GM19193 (cell line): ENCODE measurements around the gene HSDL1.

Experiments used
- POLR2A ChIP-seq: IDR thresholded peaks from 4 replicates; pipeline ENCODE4 v1.6.1; 2011; ENCODE audit not compliant: insufficient read depth, insufficient read length; ENCODE audit errors: extremely low read depth

Gene HSDL1

DNA sequence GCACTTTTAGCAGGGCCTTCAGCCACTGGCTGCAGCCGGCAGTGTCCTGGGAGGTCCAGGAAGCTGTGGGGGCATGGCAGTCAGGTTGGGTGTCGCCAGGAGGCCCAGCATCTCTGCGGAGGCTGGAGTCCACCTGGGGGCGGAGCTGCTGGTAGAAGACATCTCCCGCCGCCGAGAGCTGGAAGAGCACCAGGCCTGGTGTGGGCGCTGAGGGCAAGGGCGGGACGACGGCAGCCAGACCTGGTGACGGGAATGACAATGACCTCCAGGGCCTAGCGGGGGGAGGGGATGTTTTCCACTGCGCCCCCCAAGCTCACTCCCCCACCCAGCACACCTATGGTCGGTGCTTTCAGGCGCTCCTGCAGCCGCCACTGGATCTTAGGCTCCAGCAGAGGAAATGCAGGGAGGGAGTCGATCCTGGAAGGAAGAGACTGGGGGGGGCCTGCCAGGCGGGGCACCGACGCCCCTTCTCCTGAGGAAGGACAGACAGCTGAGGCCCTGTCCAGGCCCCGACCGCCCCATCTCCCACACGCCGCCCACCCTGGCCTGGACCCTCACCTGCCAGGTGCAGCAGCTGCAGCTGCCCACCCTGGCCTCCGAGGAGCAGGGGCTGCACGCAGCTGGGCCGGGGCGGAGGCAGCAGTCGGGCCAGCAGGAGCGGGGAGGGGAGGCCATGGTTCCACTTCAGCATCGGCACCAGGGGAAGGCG is 34.8 kb upstream of the HSDL1 start:
- no peak for TF ChIP-seq POLR2A

DNA sequence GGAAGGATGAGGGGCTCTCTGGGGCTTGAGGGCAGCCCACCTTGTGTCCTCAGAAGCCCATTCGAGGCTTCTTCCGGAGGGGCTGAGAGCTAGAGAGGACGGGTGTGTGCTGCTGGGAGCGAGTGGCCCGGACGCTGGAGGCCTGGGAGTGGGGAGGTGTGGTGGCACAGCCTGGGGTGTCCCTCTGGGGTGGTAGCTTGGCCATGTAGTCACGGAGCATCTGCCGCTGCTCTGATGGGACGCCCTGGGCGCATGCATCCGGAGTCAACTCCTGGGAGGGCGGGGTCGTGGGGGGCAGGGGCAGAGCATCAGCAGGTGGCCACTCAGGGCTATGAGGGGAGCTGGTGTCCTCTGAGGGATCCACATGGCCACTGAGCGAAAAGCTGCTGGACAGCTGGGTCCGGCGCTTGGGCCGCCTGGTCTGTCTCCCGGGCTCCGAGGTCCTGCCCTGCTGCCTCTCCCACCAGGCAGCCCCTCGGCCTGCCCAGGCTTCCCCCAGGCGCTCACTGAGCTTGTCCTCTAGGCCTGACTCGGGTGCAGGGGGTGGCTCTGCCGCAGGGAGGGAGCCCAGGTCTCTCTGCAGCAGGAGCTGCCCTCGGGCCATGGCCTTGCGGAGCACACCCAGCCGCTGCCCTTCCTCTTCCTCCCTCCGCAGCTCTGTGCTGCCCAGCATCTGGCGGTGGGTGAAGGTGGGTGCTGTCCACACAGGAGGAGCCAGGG is 34.1 kb upstream of the HSDL1 start:
- TF ChIP-seq POLR2A, result no peak

DNA sequence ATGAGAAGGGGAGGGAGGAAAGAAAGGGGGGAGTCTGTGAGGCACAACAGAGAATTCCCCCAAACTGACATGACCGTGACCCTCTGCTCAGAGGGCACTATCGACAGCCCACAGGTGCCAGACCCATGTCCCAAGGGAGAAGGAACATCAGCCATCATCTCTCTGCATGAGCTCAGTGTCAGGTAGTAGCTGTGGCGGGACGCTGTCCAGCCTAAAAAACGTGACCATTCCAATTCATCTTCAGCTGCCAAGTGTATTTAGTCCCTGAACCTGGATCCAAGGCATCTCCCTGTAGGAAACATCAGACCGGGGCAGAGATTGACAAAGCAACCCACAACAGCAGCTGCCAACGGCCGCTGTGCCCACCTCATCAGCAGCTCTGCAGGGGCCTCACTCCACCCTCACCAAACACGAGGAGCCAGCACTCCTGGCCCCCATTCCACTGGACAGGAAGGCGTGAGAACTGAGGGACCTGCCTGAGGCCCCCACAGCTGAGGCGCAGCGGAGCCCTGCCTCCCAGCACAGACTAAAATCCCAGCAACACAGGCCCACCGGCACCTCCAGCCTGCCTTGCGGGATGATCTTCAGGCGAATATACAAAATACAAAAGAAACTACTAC is 33.3 kb upstream of the HSDL1 start:
- TF ChIP-seq POLR2A, result no peak

- TF ChIP-seq POLR2A, result no peak
Measured at GRCh38 chr16:84177741-84178073, 32.7 kb upstream of the HSDL1 start.

GRCh38 chr16:84176192-84177053 is 31.4 kb upstream of the HSDL1 start:
- TF ChIP-seq POLR2A, result no peak

DNA sequence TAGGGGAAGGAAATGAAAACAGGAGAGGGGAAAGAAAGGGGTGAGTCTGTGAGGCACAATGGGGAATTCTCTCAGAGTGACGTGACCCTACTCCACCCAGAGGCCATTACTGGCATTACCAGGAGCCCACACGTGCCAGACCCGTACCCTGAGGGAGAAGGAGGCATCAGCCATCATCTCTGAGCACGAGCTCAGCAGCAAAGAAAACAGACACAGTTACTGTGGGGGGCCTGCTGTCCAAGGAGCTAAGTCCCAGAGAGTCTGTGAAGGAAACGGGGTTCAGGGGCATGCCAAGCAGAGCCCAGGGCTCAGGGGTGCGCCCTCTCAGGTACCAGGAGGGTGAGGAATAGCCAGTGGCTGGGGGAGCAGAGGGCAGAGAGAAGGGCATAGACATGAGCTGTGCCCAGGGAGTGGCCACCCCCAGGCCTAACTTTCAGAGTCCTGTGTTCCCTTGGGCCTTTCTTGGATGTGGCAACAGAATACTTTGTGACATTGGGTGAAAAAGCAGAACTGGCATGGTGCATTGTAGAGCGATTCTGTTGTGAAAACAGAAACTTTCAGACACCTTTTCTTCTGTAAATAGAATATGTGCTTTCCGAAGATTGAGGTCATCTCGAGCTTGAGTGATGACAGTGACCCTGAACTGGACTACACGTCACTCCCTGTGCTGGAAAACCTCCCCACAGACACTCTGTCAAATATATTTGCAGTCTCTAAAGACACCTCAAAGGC is 30.5 kb upstream of the HSDL1 start:
- TF ChIP-seq POLR2A, result no peak

DNA sequence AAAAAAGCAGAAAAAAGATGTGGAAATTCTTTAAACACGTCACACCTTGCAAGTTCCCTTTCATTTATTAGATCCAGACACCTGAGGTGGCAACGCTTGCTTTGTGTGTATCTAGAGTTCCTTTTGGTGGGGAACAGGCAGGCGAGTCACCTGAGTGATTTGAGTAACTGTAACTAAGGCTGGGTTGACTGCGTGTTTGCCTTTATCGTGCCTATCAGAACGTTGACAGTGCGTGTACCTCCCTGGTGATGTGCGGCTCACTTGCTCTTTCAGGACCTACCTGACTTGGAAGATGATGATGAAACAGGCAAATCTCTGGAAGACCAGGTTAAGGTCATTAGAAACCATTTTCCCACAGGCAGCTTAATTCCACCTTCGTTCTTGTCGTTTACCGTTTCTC is 29.4 kb upstream of the HSDL1 start:
- TF ChIP-seq POLR2A, result no peak

GRCh38 chr16:84169765-84170310 is 24.9 kb upstream of the HSDL1 start:
- no peak for TF ChIP-seq POLR2A

DNA sequence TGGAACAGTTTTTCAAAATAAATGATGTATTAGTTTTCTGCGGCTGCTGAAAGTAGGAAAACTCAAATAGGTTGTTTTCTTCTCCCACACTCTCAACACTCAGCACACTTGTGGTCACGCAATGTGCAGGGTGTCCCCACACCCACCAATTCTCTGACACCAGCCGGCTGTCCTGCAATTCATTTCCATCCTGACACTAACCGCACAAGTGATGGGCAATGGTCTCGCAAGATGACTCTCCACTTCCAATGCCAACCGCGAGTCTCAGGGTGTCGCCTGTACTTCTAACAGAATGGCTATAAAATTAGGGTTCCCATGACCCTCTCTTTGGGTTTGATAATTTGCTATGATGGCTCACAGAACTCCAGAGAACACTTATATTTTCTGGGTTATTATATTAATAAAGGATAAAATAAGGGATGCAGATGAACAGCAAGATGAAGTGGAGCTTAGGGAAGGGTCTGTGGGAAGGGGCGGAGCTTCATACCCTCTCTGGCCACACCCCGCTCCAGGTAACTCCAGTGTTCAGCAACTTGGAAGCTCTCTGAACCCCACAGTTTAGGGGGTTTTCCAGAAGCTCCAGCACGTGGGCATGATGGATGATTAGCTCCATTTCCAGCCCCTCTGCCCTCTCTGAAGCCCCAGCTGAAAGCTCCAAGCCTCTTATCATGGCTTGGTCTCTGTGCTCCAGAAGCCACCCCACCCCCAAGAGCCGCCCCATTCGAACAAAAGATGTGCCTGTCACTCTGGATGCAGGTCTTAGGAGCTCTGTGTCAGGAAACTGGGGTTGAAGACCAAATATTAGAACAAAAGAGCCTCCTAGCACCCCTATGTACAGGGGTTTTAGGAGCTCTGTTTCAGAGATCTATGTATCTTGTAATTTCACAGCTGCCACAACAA is 22.1 kb upstream of the HSDL1 start:
- TF ChIP-seq POLR2A, result no peak

DNA sequence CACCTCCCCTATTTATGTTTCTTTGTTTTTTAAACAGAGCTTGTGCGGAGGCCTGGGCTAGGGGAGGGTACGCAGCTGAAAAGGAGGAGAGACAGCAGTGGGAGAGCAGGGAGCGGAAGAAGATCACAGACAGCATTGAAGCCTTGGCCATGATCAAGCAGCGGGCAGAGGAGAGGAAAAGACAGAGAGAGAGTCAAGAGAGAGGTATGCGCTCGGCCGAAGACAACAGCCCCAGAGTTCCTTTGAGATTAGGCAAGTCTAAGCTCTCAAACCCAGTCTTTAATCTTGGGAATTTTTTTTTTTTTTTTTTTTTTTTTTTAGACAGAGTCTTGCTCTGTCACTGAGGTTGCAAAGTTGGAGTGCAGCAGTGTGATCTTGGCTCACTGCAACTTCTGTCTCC is 20.8 kb upstream of the HSDL1 start:
- no peak for TF ChIP-seq POLR2A

DNA sequence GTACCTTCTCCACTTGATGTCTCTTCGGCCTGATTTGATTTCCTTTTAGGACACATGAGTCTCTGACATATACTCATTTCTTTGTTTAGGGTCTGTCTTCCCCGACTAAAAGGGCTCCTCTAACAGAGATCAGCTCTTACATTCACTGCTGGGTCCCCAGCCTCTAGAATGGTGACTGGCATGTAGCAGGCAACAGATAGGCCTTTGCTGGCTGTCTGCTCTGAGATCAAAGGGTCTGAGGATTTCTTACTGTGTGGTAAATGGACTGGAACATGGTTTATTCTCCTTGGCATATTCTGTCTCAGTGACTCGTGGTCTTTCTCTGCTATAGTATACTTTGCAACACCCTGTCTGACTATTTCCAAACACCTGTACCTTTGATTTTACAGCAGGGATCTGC is 16.8 kb upstream of the HSDL1 start:
- no peak for TF ChIP-seq POLR2A

GRCh38 chr16:84161037-84161436 is 16.1 kb upstream of the HSDL1 start:
- no peak for TF ChIP-seq POLR2A

DNA sequence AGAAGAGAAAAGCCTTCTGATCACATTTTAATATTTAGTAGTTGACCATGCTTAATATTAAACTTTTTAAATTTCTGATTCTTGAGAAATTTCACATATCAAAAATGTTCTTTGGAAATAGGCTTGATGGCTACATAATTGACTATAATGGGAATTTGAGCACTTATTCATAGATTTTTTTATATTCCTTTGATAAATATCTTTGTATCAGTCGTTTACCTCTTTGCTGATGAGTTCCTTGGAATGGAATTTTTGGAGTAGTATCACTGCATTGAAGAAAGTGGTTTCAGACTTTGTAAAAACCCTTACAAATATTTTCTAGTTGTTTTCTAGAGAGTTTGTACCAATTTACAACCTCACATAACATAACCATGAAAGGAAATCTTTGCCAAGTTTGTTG is 14.8 kb upstream of the HSDL1 start:
- TF ChIP-seq POLR2A, result no peak
